ENCODE measurements around the gene MCCC2. TPM values are rescaled to one million over a fixed set of nuclear protein-coding genes. Genes with fewer than 3 reads are reported as not detected.
A peak's percentile ranks its signal among the peaks of the same experiment; 100 is the strongest.

The MCCC2 gene
- total and polyA plus RNA-seq, 4 donors = 28.0 to 82.4 (median 61.8) TPM

DNA sequence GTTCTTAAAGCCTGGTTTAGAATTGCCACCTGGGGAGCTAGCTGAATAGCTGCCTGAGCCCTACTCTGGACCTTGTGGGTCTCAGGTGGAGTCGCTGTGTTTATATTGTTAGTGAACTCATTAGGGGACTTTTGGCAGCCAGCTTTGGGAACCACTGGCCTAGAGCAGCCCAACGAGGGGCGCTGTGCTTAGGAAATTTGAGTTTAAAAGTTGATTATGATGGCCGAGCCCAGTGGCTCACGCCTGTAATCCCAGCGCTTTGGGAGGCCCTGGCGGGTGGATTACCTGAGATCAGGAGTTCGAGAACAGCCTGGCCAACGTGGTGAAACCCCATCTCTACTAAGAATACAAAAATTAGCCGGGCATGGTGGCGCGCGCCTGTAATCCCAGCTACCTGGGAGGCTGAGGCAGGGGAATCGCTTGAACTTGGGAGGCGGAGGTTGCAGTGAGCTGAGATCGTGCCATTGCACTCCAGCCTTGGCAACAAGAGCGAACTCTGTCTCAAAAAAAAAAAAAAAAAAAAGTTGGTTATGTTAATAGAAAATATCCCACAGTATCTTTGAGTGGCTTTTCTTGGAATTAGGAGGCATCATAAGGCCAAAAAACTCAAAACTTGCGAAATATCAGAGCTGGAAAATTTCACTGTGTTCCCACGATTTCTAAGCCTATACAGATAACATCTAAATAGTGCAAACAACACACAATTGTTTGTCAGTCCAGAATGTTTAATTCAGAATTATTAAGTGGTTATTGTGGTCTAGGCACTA, 809 bp downstream of the MCCC2 start:
- H3K36me3 ChIP-seq (ENCODE audit: control insufficient read depth in 4 of 4, insufficient read depth in 3 of 4, low read depth in 1 of 4, low read length in 3 of 4) = no peaks in the 10 kb centered on the region
- H3K9ac ChIP-seq (ENCODE audit: low read depth in 1 of 2, low read length in 2 of 2) = peak overlapping the region; percentile 87 to 98

DNA sequence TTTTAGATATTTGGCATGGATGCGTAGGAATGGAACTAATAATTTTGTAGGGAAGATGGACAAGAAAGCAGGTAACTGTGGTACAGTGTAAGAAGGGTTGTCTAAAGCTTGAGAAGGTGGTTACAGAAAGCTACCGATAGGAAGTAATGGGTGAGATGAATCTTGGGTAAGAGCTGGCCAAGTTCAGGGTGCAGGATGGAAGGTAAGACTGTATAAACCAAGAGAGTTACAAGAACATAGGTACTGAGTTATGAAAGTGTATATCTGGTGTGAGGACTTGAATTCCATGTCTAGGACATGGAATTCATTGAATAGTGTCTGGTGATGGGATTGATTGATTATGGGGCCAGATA, 1.4 kb downstream of the MCCC2 start:
- Histone ChIP-seq H3K4me1 (ENCODE audit: control insufficient read depth in 4 of 4, insufficient read depth in 4 of 4, low read length in 3 of 4) (peaks cover 5 to 25% (median 12%) of the 10 kb centered on the region in 4 donors), H3K9me3 (ENCODE audit: control insufficient read depth in 4 of 4, low read length in 3 of 4) (no peaks in the 10 kb centered on the region), H3K36me3 (ENCODE audit: control insufficient read depth in 4 of 4, insufficient read depth in 3 of 4, low read depth in 1 of 4, low read length in 3 of 4) (no peaks in the 10 kb centered on the region), H3K27me3 (ENCODE audit: control insufficient read depth in 4 of 4, insufficient read depth in 4 of 4, low read length in 3 of 4) (no peaks in the 10 kb centered on the region), H3K27ac (ENCODE audit: low read depth in 1 of 2, low read length in 2 of 2) (no peak overlapping the region), H3K4me3 (ENCODE audit: low read depth in 1 of 3, low read length in 3 of 3) (peak overlapping the region; percentile 37 to 96 (median 86)), H3K9ac (ENCODE audit: low read depth in 1 of 2, low read length in 2 of 2) (no peak overlapping the region)
- 92% methylated on average over 2 of the region's 2 CpGs for WGBS
- DNase-seq (ENCODE audit: low spot score) = no peak
- TF ChIP-seq HNF4G (IDR thresholded peaks at IDR 0.05) = no peak
- TF ChIP-seq FOXA1 (IDR thresholded peaks at IDR 0.05) = no peak
- no peak for TF ChIP-seq SP1 (IDR thresholded peaks at IDR 0.05)

More for the DNA sequence above, 809 bp downstream of the MCCC2 start:
- Histone ChIP-seq H3K4me1 (ENCODE audit: control insufficient read depth in 4 of 4, insufficient read depth in 4 of 4, low read length in 3 of 4) (peaks cover 5 to 25% (median 12%) of the 10 kb centered on the region in 4 donors), H3K4me3 (ENCODE audit: low read depth in 1 of 3, low read length in 3 of 3) (peak overlapping the region; percentile 70 to 96 (median 86)), H3K9me3 (ENCODE audit: control insufficient read depth in 4 of 4, low read length in 3 of 4) (no peaks in the 10 kb centered on the region), H3K27me3 (ENCODE audit: control insufficient read depth in 4 of 4, insufficient read depth in 4 of 4, low read length in 3 of 4) (no peaks in the 10 kb centered on the region), H3K27ac (ENCODE audit: low read depth in 1 of 2, low read length in 2 of 2) (peak overlapping the region; percentile 88 to 92)
- TF ChIP-seq, protein P1, sequence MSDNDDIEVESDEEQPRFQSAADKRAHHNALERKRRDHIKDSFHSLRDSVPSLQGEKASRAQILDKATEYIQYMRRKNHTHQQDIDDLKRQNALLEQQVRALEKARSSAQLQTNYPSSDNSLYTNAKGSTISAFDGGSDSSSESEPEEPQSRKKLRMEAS (IDR thresholded peaks at IDR 0.05) = peak; percentile 2
- TF ChIP-seq CTCF (IDR thresholded peaks at IDR 0.05; ENCODE audit: low read depth, low read length, missing input control) (no peak), GABPA (IDR thresholded peaks at IDR 0.05 in 1 of 2, conservative IDR thresholded peaks at IDR 0.05 in 1 of 2) (no peak), FOXA2 (IDR thresholded peaks at IDR 0.05) (no peak), REST (IDR thresholded peaks at IDR 0.05) (no peak), JUND (IDR thresholded peaks at IDR 0.05) (no peak), RAD21 (IDR thresholded peaks at IDR 0.05) (no peak), RXRA (IDR thresholded peaks at IDR 0.05) (peak in 1 of 2 donors; percentile 3), TAF1 (conservative IDR thresholded peaks at IDR 0.05) (no peak)
- TF ChIP-seq, protein P2, sequence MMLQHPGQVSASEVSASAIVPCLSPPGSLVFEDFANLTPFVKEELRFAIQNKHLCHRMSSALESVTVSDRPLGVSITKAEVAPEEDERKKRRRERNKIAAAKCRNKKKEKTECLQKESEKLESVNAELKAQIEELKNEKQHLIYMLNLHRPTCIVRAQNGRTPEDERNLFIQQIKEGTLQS (IDR thresholded peaks at IDR 0.05) = no peak
- 47% methylated on average over 19 of the region's 19 CpGs for WGBS
- peak; percentile 36 for DNase-seq (ENCODE audit: low spot score)
